Stimulated activated CD4-positive, alpha-beta T cell treated with anti-CD3 and anti-CD28 coated beads, Interleukin-2, amount 100 ng/mL, for 24 hours (primary cell): Measurements from ENCODE around the gene SLC13A5.
A peak's percentile ranks its signal among the peaks of the same experiment; 100 is the strongest.
"Not testable (repeated sequence)": the region's sequence is repeated elsewhere in the genome, so short reads cannot be mapped to it uniquely, and the experiment has no call there.

Source experiments
- DNase-seq, 2 donors: peaks; one replicate each; pipeline ENCODE4 v3.0.0-alpha.2; 2020

The SLC13A5 gene

DNA sequence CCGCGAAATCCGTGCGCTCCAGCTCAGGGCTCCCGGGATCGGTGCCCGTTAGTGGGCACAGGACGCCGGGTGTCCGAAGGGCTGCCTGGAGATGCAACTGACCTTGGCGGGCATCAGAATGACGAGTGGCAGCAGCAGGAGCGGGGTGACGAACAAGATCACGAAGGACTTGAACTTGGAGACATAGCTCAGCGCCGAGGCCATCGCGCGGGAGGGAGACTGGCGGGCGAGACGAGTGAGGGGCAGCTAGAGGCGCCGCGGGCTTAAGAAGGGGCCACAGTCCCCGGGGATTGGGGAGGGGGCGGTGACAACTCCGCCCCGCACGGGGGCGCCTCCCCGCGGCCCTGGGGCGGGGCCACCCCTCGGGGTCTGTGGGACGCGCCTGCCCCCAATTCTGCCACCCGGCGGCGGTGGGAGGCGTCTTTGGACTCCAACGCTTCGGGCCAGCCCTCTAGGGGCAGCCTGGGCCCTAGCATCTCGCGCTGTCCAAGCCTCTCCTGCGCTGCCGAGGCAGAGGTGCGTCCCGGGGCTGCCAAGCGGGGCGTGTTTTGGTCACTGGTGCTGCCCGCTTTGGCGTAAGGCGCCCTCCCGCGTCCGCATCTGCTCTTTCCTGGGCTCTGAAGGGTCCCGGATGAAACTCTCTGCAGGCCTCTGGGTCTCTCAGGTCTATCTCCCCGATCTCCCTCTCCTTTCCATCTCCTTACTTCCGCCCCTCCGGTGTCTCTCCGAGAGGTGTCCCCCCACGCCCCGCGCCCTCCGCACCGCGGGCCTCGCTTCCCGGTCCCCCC, at the start of gene SLC13A5:
SLC13A5 (minus strand) TSS at position 240 of the 788 bp plus-strand sequence; CDS start at position 204, 36 bp downstream.
- DNase-seq: peak in 1 of 2 donors; percentile 30

DNA sequence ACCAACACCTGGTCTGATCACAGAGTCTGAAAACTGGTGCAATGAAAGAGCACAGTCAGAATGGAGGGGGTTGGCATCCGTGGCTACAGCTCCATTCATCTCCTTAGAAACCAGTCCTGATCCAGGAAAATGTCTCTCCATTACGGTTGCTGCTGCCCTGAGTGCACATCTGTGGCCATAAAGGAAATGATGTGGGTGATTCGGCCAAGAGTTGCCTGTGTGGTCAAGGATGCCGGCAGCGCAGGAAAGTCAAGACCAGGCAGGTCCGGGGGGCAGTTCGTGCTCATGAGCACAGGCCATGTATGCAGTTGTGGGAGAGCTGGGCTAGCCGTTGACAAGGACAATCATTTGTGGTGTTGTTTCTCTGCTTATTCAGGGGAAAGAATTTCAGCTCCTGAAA, 48.6 kb upstream of the SLC13A5 start:
- no peak for DNase-seq

DNA sequence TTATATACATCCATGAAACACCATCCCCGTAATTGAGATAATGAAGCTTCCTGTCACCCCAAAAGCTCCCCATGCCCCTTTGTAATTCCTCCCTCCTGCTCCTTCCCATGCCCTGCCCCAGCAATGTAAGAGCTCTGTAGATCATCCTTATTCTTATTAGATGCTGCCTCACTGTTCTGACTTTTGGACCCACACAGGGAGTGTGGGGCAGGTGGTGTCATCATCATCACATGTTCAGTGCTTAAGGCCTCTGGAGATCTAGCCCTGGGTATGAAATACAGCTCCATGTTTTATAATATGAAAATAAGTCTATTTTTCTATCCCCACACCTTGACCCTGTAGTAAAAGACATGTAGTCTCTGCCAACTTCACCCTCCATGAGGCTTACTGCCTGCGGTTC, 44.6 kb upstream of the SLC13A5 start:
- no peak for DNase-seq

DNA sequence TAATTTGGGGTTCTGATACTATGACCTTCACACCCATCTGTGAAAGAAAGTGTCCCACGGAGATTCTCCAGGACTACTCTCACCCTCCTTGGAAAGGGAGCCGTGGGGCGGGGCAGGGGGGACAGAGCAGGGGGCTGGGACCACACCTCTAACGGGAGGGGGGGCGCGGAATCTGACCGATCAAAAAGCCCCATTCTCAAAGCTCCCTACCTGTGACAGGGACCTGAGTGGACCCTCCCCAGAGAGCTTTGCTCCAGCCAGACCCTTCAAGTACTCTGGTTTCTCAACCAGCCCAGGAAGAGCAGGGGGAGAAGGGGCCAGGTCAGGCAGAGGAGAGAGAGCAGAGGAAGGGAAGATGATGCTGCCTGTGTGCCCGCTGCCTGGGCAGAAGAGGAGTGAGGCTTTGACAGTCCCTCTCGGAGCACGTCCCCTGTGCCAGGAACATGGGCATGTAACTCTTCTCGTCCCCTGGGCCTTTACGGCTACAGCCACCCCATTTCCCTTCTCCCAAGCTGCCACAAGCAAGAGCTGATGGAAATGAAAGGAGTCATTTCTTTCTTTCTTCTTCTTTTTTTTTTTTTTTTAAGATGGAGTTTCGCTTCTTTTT, 43.4 kb upstream of the SLC13A5 start:
- no peak for DNase-seq

DNA sequence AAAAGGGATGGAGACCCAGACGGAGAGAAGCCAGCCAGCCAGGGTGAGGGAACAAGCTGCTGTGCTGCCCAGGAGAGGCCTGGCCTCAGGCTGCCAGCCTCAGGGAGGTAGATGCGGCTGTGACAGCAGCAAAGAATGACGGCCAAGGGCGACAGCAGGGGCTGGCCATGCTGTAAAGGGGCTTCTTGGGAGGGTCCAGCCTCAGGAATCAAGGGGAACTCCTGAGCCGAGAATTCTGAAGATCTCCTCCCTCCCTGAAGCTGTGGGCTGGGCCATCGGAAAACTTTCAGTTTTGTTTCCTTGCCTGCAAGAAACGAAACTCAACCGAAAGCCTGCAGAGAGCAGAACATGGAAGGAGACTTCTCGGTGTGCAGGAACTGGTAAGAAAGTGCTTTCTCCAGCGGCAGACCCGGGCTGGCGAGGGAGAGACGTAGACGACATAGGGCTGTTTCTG, 42.6 kb upstream of the SLC13A5 start, which contains the start of gene XAF1:
XAF1 (plus strand) TSS at position 316 of the 454 bp plus-strand sequence; CDS start at position 349, 33 bp downstream.
- peak; percentile 37 to 48 for DNase-seq

DNA sequence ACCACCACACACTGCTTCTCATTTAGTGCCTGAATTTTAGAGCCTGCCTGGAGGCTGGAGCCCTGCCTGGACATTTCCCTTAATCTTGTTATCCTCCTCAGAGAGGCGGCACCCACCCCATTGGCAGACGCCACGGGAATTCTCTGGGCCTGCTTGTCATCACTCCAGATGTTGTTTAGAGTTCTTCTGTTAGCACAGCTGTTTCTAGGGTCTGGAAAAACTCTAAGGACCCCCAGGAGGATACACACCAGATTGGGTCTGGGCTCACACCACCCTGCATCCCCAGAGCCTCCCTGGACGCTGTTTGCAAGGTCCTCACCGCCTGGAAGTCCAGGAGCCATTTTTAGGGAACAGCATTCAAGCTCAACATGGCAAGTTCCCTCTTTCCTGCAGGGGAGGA, 42.1 kb upstream of the SLC13A5 start:
- no peak for DNase-seq

DNA sequence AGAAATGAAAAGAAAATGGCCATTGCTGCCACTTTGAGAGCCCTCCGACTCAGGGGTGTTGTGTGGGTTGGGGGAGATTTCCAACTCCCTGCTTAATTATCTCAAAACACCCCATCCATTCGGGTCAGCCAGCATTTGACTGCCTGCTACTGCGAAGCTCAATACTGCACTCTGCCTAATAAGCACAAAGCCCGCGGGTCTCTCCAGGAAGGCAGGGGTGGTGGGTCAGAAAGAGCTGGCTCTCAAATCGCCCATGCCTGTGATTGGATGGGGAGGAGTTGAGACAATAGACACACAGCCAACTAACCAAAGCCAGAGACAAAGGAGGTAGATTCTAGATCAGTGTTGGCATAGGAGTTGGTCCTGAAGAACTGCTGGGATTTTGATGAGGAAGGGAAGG, 40.4 kb upstream of the SLC13A5 start:
- no peak for DNase-seq

DNA sequence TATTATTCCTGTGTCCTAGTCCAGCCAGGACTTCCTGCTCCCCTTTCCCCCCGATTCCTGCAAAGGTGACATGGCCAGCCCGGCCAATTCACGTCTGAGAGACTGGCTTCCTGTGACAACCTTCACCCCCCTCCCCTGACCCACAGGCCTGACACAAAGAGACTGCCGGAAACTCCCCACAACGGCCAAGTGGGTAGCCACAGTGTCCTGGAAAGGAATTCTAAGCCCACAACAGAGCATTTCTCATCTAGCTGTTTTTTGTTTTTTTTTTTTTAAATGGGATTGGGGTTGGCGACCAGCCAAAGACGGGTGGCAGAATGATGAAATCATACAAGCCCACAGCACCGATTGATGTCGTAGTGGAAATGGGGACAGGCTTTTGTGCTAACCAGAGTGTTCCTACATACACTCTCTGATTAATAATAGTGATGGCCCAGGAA, 39.9 kb upstream of the SLC13A5 start:
- DNase-seq: peak in 1 of 2 donors; percentile 47

DNA sequence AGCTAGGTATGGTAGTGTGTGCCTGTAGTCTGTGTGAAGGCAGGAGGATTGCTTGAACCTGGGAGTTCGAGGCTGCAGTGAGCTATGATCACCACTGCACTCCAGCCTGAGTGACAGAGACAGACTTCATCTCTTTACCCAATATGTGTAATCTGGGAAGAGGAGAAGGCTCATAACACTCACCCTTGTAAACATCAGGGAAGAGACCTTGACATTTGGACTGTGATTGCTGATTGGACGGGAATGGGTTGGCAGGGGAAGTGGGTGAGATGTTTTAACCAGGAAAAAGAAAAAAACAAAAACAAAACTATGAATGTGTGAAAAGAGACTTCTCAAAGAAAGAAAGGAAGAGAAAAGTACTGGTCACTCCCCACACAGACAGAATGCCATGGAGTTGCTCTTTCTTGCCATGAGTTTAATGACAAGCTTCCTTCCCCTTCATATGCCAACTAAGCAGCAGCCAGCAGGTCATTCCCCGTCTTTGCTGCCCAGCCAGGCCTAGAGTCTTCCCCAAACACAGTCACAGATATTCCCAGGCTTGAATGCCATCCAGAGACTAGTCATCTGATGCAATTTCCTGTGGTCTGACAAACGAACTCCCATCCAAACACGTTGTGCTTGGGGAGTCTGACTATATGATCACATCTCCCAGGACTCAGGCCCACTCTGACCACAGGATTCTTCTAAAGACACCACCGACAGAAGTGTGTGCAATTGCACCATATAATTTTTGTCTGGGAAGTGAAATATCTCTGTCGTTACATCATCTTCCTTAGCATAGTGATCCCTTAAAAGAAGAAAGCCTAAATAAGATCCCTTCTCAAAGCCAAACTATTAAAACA, 39.1 kb upstream of the SLC13A5 start:
- DNase-seq: no peak

DNA sequence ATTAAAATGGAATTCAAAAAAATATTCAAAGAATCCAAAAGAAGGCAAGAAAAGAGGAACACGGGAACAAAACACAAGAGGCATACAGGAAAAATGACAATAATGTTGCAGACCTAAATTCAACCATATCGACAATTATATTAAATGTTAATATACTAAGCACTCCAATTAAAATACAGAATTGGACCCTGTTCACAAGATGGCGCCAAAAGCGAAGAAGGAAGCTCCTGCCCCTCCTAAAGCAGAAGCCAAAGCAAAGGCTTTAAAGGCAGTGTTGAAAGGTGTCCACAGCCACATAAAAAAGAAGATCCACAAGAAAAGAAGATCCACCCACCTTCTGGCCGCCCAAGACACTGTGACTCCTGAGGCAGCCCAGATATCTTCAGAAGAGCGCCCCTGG, 36.4 kb upstream of the SLC13A5 start:
- DNase-seq: no peak

DNA sequence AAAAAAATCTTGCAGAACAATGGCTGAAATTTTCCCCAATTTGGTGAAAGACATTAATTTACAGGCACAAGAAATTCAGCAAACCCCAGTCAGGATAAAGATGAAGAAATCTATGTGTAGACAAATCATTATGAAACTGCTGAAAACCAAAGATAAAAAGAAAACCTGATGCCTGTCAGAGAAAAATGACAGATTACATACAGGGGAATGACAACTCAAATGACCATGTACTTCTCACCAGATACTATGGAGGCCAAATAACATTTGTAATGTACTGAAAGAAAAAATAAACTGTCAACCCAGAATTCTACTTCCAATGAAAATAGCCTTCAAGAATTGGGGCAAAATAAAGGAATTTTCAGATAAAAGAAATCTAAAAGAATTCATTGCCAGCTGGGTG, 35.4 kb upstream of the SLC13A5 start:
- no peak for DNase-seq

DNA sequence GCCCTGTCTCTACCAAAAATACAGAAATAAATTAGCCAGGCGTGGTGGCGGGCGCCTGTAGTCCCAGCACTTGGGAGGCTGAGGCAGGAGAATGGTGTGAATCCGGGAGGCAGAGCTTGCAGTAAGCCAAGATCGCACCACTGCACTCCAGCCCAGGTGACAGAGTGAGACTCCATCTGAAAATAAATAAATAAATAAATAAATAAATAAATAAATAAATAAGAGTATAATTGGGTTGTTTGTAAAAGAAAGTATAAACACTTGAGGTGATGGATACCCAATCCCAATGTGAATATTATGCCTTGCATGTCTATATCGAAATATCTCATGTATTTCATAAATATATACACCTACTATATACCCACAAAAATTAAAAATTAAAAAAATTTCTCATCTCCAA, 33.5 kb upstream of the SLC13A5 start:
- DNase-seq: not testable (repeated sequence)

DNA sequence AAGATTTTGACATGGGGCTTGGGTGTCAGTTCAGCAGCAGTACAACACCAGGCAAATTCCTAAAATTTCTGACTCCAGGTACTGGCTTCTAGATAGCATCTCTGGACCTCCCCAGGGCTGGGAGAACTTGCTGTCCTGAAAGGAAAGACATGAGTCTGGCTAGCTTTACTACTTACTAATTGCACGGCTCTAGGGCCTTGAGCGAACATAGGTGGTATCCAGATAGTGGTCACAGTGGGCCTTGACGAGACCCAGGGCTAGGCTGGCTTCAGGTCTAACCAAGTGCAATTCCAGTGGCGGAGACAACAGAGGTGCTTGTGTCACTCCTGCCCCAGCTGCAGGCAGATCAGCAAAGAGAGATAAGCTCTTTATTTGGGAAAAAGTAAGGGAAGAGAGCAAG, 16.4 kb upstream of the SLC13A5 start:
- no peak for DNase-seq

DNA sequence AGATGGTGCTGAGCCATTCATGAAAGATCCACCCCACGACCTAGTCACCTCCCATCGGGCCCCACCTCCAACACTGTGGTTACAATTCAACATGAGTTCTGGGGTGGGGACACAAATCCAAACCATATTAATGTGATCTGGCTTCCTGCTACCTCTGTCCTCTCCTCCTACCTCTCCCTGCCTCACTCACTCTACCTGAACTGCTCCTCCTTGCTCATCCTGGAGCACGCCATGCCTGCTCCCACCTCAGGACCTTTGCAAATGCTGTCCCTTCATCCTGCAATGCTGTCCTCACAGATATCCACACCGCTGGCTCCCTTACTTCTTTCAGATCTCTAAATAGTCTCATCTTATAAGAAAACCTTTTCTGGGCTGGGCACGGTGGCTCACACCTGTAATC, 10.8 kb upstream of the SLC13A5 start:
- no peak for DNase-seq

DNA sequence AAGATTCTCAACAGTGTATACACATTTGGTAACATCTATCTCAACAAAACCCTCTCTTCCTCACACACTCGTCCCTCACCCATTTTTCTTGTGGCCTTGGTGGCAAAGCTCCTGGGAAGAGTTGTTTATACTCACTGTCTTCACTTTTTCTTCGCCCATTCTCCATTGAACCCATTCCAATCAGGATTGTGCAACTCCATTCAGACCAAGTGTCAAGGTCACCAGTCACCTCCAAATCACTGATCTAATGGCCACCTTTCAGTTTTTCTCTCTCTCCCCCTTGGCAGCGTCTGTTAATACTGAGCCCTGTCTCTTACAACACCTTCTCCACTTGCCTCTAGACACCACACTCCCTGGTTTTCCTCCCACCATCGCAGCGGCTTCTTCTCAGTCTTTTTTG, 8.6 kb upstream of the SLC13A5 start:
- DNase-seq: no peak

DNA sequence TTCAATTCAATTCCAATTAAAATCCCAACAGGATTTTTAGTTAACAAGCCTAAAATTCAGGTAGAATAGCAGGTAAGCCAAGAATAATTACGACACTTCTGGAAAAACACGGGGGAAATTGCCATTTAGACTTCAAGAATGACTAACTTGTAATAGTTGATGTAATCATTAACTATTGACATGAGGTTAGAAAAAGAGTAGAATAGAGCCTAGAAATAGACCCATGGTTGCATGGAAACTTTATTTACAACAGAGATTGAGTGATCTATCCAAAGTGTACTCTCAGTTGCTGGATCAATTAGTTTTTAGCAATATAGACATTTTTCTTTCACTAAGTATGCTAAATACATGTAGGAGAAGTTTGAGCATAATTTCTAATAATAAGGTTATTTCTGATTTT, 3.6 kb upstream of the SLC13A5 start:
- no peak for DNase-seq

DNA sequence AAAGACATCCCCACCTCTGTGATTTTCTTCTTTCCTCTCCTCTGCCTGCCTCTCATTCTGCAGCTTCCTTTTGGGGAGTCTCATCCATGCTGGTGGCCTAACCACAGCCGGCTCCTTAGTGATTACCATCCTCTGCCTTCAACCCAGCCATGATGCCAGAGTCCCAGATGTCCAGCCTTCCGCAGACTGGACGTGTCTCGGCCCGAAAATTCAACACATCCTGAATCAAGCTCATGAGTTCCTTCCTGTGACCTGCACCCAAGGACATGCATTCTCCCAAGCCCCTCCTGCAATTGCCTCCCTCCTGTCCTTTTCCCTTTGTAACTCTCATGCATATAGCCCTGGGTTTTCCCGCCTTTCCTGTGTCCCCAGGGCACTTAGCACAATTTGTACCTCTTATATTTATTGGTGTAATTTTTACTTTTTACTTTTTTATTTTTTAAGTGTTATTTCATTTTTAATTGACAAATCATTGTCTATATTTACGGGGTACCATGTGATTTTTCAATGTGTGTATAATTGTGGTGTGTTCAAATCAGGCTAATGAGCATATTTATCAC, 1.2 kb upstream of the SLC13A5 start:
- DNase-seq: no peak

DNA sequence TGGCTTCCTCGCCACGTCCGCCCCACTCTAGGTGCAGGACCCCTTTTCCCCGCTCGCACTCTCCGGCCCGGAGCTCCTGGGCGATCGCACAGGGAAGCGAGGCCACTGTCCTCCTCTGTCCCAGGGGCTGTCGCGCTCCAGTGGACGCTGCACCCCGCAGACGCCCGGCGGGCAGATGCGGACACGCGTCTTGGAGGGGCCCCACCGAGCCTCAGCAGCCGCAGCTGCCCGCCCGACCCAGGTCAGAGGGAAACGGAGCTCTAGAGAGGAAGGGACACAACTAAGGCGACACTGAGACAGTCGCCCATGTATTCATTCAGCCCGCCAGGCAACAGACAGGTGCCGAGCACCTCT, 726 bp upstream of the SLC13A5 start:
- DNase-seq: no peak

DNA sequence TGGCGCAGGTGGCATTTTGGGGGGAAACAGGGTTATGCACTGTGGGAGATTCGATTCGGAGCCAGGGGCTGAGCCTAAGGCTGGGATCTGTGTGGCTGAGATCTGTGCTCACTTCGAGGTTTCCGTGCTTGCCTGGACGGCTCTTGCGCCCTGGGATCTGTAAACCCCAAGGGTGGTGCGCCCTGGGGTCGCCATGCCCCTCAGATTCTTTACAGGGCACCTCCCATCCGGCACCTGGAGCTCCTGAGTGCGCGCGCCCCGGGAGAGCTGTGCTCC, 377 bp downstream of the SLC13A5 start:
- no peak for DNase-seq

DNA sequence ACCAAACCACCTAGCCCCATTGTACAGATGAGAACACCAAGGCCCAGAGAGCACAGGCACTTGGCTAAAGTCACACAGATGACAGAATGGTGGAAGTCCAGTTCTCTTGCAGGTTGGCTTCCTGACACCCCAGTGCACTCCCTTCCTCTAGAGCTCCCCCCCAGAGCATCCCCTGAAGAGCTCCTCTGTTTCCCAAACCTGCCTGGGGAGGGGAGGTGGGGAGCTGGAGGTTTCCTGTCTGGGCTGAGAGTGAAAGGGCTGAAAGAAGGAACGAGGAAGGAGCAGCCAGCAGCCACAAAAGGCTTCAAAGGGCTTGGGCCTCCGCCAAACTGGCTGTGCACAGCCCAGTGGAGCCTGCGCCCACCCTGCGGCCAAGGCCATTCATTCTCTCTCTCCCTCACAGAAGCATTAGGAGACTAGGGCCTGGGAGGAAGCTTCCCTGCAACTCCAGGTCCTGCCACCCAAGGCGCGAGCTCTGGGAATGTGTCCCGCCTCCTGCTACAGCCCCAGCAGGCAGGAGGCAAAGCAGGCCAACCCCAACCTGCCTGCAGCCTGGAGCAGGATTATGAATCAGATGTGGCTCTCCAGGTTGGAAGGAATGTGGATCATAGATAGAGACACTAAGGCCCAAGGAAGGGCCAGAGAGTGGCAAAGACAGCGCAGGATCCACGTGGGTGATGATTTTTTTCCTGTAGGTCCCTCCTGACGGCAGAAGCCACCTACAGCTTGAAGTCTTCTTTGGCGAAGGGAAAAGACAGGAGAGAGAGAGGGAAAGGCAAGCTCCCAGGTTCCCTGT, 913 bp downstream of the SLC13A5 start:
- no peak for DNase-seq

DNA sequence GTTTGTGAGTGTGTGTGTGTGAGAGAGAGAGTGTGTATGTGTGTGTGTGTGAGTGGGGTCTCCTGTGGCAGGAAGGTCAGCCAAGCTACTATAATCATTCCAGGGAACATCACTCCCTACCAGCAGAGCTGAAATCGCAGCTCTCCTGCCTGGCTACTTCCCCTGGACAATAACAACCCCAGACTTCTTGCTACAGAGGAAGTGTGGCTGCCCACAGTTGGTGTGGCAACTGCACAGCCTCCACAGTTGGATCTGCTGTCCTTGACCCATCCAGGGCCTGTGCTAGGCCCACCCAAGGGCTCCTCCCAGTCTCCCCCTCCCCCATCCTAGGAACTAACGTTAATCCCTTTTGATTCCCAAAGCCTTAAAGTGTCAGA, 1.5 kb downstream of the SLC13A5 start:
- no peak for DNase-seq

DNA sequence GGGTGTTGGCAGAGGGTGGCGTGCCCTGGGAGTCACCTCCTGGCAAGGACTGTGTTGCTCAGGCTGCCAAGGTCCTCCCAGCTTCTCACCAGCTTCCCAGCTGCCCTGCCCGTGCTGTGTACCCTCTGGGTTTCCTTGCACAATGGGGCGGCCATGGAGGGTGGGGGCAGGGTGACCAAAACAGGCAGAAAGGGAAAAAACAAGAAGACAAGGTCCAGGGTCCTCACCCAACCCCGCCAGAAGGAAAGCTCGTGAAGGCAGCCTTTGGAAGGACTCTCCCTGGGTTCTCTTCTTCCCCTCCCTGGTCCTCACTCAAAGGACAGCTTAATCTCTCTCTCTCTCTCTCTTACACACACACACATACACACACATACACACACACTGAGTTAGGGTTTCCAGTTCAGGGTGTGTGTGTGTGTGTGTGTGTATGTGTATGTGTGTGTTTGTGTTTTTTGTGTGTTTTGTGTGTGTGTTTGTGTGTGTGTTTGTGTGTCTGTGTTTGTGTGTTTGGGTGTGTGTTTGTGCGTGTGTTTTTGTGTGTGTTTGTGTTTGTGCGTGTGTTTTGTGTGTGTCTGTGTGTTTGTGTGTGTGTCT, 2.0 kb downstream of the SLC13A5 start:
- no peak for DNase-seq
